HG03432 (cell line): ENCODE results near the gene ST3GAL5.
A peak's percentile ranks its signal among the peaks of the same experiment; 100 is the strongest.
"Not testable (repeated sequence)": the region's sequence is repeated elsewhere in the genome, so short reads cannot be mapped to it uniquely, and the experiment has no call there.

Experiments
- ATAC-seq: cut with Tn5 transposase; IDR thresholded peaks from one replicate; pipeline ENCODE4 v1.9.1; 2021; ENCODE audit warnings: mild to moderate bottlenecking, moderate library complexity; ENCODE audit not compliant: unreplicated experiment

ST3GAL5 gene

GRCh38 chr2:85888684-85889626, at the start of gene ST3GAL5:
ST3GAL5 (minus strand) TSS chr2:85888990; CDS start chr2:85888905, 85 bp downstream.
- ATAC-seq, result peak; percentile 89

DNA sequence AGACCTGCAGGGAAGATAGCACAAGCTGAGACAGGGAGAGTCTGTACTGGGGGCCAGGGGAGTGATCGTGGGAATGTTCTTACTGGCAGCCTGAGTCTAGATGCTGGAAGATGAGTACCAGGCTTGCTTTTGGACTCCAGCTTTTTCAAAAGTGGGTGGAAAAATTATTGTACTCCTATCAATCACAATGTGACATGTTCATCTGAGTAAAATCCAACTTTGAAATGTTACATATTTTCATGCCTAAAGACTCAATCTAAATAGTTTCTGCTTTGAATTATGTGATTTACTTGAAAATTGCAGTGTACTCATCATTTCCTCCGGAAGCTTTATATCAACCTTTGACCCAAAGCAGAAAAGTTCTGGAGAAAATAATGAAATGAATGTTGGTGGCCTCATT, 49.7 kb upstream of the ST3GAL5 start:
- no peak for ATAC-seq

GRCh38 chr2:85937069-85937439, 48.3 kb upstream of the ST3GAL5 start:
- no peak for ATAC-seq

GRCh38 chr2:85936421-85937068, 47.8 kb upstream of the ST3GAL5 start:
- ATAC-seq, result no peak

- ATAC-seq, result no peak
Measured at GRCh38 chr2:85935746-85936208, 47.0 kb upstream of the ST3GAL5 start.

GRCh38 chr2:85935170-85935745, 46.5 kb upstream of the ST3GAL5 start:
- ATAC-seq, result no peak

GRCh38 chr2:85933753-85934594, 45.2 kb upstream of the ST3GAL5 start:
- ATAC-seq, result no peak

GRCh38 chr2:85931151-85931550, 42.4 kb upstream of the ST3GAL5 start:
- not testable (repeated sequence) for ATAC-seq

DNA sequence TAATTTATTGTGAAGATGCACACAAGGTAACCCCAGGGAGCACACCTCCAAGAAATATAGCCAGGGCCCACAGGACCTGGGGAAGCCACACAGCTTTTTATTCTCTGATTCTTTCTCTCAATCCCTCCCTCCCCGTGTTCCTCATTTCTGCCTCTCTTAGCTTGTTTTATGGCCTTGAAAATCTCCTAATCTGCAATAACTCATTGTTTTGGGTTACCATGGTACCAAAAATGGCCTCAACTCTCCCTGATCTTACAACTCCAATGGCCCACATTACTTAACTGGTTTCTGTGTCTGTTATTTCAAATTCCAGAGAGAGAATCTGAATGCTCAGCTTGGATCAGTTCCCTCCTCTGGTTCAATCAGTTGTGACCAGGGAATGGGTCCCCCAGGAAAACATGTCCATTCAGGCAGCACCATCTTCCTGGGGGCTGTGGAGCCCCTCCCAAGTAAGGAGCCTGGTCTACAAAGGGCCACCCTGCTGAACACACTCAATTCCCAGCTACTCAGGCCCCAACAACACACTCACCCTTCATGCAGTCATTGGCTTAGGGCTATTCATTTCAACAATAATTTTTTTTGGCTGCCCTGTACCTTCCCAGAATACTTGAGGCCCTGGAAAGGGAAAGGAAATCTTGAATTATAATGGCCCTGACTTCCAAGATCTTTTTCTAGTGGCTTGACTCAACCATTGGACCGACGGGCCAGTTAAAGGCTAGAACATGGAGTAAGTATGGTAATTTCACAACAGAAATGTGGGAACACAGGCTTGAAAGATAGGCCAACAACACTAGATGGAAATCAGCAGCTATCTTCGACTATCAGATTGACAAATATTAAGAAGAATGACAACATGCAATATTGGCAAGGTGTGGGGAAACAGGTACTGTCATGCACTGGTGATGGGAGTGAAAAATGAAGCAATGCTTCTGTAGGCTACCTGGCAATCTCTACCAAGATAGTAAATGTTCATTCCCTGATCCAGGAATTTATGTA, 41.6 kb upstream of the ST3GAL5 start:
- no peak for ATAC-seq

DNA sequence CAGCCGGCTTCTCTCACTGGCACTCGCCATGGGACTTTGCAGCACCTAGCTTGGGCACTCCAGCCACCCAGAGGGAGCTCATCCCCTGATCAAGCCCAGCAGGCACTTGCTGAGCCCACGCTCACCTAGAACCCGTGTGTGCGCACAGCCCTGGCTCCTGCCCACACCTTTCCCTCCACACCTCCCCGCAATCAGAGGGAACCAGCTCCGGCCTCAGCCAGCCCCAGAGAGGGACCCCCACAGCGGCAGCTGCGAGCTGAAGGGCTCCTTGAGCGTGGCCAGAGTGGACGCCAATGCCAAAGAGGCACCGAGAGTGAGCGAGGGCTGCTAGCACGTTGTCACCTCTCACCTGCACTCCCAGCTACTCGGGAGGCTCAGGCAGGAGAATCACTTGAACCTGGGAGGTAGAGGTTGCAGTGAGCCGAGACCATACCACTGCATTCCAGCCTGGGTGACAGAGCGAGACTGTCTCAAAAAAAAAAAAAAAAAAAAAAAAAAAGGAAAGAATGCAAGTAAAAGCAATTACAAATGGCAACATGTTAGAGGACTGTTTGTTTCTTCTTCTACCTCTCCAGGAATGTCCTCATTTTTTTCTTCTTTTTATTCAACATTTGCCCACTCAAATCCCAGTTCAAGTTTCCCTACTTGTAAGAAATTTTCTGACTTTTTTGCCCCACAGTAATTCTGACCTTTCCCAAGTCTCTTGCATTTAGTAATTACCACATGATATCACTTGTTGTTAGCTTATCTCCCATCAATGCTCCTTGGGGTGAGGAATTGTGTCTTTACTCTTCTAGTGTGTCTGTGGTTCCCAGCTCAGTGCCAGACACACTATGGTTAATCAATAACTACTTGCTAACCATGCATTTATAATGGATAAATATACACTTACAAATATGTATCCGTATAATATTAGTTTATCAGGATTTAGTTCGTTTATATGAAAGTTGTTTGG, 40.6 kb upstream of the ST3GAL5 start:
- ATAC-seq, result no peak

DNA sequence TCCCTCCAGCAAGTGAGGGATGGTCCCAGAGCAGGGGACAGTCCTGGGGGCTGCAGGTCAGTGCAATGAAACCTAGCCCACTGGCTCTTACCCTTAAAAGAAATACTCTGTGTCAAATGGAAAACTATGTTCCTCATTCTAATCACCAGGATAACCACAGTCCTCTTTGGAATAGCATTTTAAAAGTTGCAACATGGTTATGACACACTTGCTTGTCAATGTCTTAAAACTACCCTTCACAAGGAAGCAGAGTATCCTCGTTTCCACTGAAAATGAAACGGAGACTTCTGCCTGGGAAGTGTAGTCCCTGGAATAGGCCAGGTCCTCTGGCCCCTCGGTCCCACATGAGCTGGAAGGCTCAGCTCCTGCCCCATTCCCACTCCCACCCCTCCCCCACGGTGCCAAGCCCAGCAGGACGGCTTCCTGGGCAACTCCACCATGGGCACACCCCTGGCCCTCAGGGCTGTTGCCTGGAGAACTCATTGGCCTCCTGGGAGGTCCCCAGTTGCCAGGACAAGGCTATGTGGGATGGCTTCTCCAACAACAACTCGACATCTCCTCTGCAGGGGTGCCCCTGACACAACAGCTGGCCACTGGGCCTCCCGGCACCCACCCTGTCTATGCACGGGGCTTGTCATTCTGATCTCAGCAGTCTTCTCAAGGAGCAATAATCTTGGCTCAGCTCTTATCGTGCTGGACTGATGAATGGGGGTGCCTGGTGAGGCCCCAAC, 38.3 kb upstream of the ST3GAL5 start:
- no peak for ATAC-seq

GRCh38 chr2:85926526-85926925, 37.7 kb upstream of the ST3GAL5 start:
- ATAC-seq, result no peak

- no peak for ATAC-seq
Measured at GRCh38 chr2:85925216-85925671, 36.5 kb upstream of the ST3GAL5 start.

DNA sequence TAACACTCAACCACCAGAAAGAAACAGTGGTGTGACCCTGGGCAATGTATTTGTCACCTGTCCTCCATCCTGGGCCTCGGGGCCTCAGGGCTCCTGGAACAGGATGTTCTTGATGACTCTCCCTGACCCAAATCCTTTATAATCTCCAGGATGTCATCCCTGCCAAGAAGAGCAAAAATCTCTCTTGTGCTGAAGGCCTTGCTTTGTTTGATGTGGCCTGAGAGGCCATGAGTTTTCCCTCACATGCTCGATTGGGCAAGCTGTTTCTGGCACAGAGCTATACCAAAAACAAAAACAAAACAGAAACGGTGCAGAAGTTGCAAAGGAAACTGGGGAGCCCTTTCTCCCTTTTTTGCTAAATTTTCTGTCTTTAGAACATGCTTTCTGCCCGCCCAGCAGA, 35.7 kb upstream of the ST3GAL5 start:
- no peak for ATAC-seq

GRCh38 chr2:85922199-85922598, 33.4 kb upstream of the ST3GAL5 start:
- ATAC-seq, result no peak

- ATAC-seq, result no peak
Measured at GRCh38 chr2:85921659-85922058, 32.9 kb upstream of the ST3GAL5 start.

- ATAC-seq, result no peak
Measured at GRCh38 chr2:85920810-85921545, 32.2 kb upstream of the ST3GAL5 start.
